IMR-90 (cell line): Measurements from ENCODE around the gene NAGLU. TPM values are rescaled to one million over a fixed set of nuclear protein-coding genes. Genes with fewer than 3 reads are reported as not detected.
A peak's percentile ranks its signal among the peaks of the same experiment; 100 is the strongest.

ENCODE experiments used
- ATAC-seq: fragments of 200-7000 bp; cut with Tn5 transposase; 2 replicates; pipeline ENCODE4 v1.9.1; 2020; ENCODE audit warnings: low read depth, mild to moderate bottlenecking, moderate library complexity
- BruUV-seq: library from RNA; stranded (reverse); fragments of 400-500 nt; replicated peaks from 2 replicates; lab custom pipeline; 2021; lab: Mats Ljungman, UMichigan
- CTCF ChIA-PET: fragments of 300-600 bp; formaldehyde crosslinking; extraction: SDS; loops from one replicate; lab custom pipeline; 2021; ENCODE audit warnings: antibody characterized with exemption; lab: Yijun Ruan, JAX
- POLR2A ChIA-PET: fragments of 300-600 bp; sonication (Branson Sonifier 250); formaldehyde crosslinking; loops from one replicate; lab custom pipeline; 2022; ENCODE audit warnings: antibody characterized with exemption; ENCODE audit not compliant: unreplicated experiment; lab: Charles Lee
- DNase-seq: peaks from one replicate; pipeline ENCODE4 v3.0.0; 2013
- H2AFZ ChIP-seq: replicated peaks from 2 replicates; pipeline ENCODE3; 2013; ENCODE audit warnings: low read length, mild to moderate bottlenecking; ENCODE audit not compliant: poor library complexity
- H2AK5ac ChIP-seq: 2 replicates; pipeline ENCODE4 v1.6.1; 2013; ENCODE audit warnings: low read depth, low read length, inconsistent platforms
- H2AK9ac ChIP-seq: replicated peaks from 2 replicates; pipeline ENCODE3; 2013; ENCODE audit warnings: mild to moderate bottlenecking, low read depth, low read length, moderate library complexity; ENCODE audit not compliant: poor library complexity
- H2BK120ac ChIP-seq: 2 replicates; pipeline ENCODE4 v1.6.1; 2013; ENCODE audit warnings: low read depth, low read length, inconsistent platforms
- H2BK15ac ChIP-seq: 3 replicates; pipeline ENCODE4 v1.6.1; 2013; ENCODE audit warnings: low read depth, low read length, inconsistent platforms
- H2BK20ac ChIP-seq: 2 replicates; pipeline ENCODE4 v1.6.1; 2013; ENCODE audit warnings: low read depth, mild to moderate bottlenecking, inconsistent platforms, low read length, moderate library complexity
- H2BK5ac ChIP-seq: 2 replicates; pipeline ENCODE4 v1.6.1; 2013; ENCODE audit warnings: mild to moderate bottlenecking, low read depth, low read length, inconsistent platforms; ENCODE audit not compliant: poor library complexity, severe bottlenecking
- H3K14ac ChIP-seq: replicated peaks from 2 replicates; pipeline ENCODE4 v1.6.1; 2013; ENCODE audit warnings: low read depth, low read length, inconsistent platforms
- H3K18ac ChIP-seq: 2 replicates; pipeline ENCODE4 v1.6.1; 2013; ENCODE audit warnings: low read depth, low read length, control low read depth
- H3K23ac ChIP-seq: 2 replicates; pipeline ENCODE4 v1.6.1; 2013; ENCODE audit warnings: low read depth, low read length, inconsistent platforms
- H3K27ac ChIP-seq: 2 replicates; pipeline ENCODE4 v1.5.1; 2013; ENCODE audit warnings: mild to moderate bottlenecking, control low read depth, low read length; ENCODE audit not compliant: insufficient read depth
- H3K27me3 ChIP-seq: 2 replicates; pipeline ENCODE4 v1.6.1; 2013; ENCODE audit warnings: low read length; ENCODE audit not compliant: control insufficient read depth, insufficient read depth
- H3K36me3 ChIP-seq: 2 replicates; pipeline ENCODE4 v1.6.1; 2013; ENCODE audit warnings: low read length, mixed read lengths; ENCODE audit not compliant: control insufficient read depth, insufficient read depth
- H3K4ac ChIP-seq: 2 replicates; pipeline ENCODE4 v1.6.1; 2013; ENCODE audit warnings: low read depth, low read length, inconsistent platforms
- H3K4me1 ChIP-seq: 2 replicates; pipeline ENCODE4 v1.6.1; 2013; ENCODE audit warnings: low read length, mixed read lengths; ENCODE audit not compliant: control insufficient read depth, insufficient read depth
- H3K4me2 ChIP-seq: 2 replicates; pipeline ENCODE4 v1.6.1; 2013; ENCODE audit warnings: low read depth, mild to moderate bottlenecking, control low read depth, low read length, moderate library complexity
- H3K4me3 ChIP-seq: 2 replicates; pipeline ENCODE4 v1.5.1; 2013; ENCODE audit warnings: low read depth, mild to moderate bottlenecking, control low read depth, low read length, moderate library complexity; ENCODE audit not compliant: insufficient read depth
- H3K56ac ChIP-seq: 2 replicates; pipeline ENCODE4 v1.6.1; 2013; ENCODE audit warnings: low read length, inconsistent platforms; ENCODE audit not compliant: insufficient read depth; ENCODE audit errors: extremely low read depth
- H3K79me1 ChIP-seq, 2 experiments: 2 replicates each; pipeline ENCODE4 v1.6.1; 2013; ENCODE audit warnings: low read length in 2 of 2, inconsistent platforms in 1 of 2, low read depth in 1 of 2
- H3K9ac ChIP-seq: 2 replicates; pipeline ENCODE4 v1.6.1; 2013; ENCODE audit warnings: low read depth, low read length, control low read depth
- H3K9me1 ChIP-seq: 2 replicates; pipeline ENCODE4 v1.6.1; 2013; ENCODE audit warnings: low read length, inconsistent platforms; ENCODE audit not compliant: insufficient read depth
- H3K9me3 ChIP-seq: 2 replicates; pipeline ENCODE4 v1.6.1; 2013; ENCODE audit warnings: low read length; ENCODE audit not compliant: control insufficient read depth, insufficient read depth
- H4K20me1 ChIP-seq: 2 replicates; pipeline ENCODE4 v1.6.1; 2013; ENCODE audit warnings: low read length, inconsistent platforms; ENCODE audit not compliant: insufficient read depth
- H4K5ac ChIP-seq: 2 replicates; pipeline ENCODE4 v1.6.1; 2013; ENCODE audit warnings: mild to moderate bottlenecking, low read depth, low read length, control low read depth
- H4K8ac ChIP-seq, 2 experiments: 2 replicates each; pipeline ENCODE4 v1.6.1; 2013; ENCODE audit warnings: low read depth in 2 of 2, low read length in 2 of 2, control low read depth in 1 of 2, inconsistent platforms in 1 of 2
- H4K91ac ChIP-seq: 2 replicates; pipeline ENCODE4 v1.6.1; 2013; ENCODE audit warnings: low read depth, low read length, inconsistent platforms; ENCODE audit not compliant: insufficient read depth
- BHLHE40 ChIP-seq: fragments of 150-350 bp; IDR thresholded peaks from 2 replicates; pipeline ENCODE4 v1.6.1; 2016; ENCODE audit warnings: mild to moderate bottlenecking, low read depth, low read length
- CEBPB ChIP-seq: IDR thresholded peaks from 2 replicates; pipeline ENCODE4 v1.6.1; 2012; ENCODE audit warnings: low read depth, low read length, improper control_type of control experiment
- ELK1 ChIP-seq: fragments of 150-350 bp; IDR thresholded peaks from 2 replicates; pipeline ENCODE4 v1.6.1; 2016; ENCODE audit warnings: low read depth, mild to moderate bottlenecking, low read length, moderate library complexity, borderline replicate concordance
- SMC3 ChIP-seq: fragments of 150-350 bp; IDR thresholded peaks from 2 replicates; pipeline ENCODE4 v1.6.1; 2016; ENCODE audit warnings: low read depth, mild to moderate bottlenecking, antibody characterized with exemption, low read length, moderate library complexity
- WGBS, 2 experiments: methylation state at CpG; one replicate each; pipeline versions ENCODE4 v1.1.5 to v1.1.7; 2013; ENCODE audit warnings: missing lambda C conversion rate in 2 of 2; ENCODE audit not compliant: insufficient read length in 1 of 2; ENCODE audit errors: extremely low coverage in 2 of 2; 5-methylcytosine and 5-hydroxymethylcytosine counted together
- dilution Hi-C: fragments of 300-500 bp; cut with HindIII; formaldehyde crosslinking; loops from one replicate; pipeline ENCODE4 v1.14.3; 2018; ENCODE audit warnings: low sequenced_read_pairs; ENCODE audit not compliant: unreplicated experiment
- in situ Hi-C: fragments of 300-500 bp; cut with MboI; formaldehyde crosslinking; loops from 3 replicates; pipeline ENCODE4 v1.14.3; 2019; ENCODE audit warnings: low sequenced_read_pairs, inconsistent platforms, mixed read lengths
- intact Hi-C: fragments of 100-400 bp; cut with micrococcal nuclease; formaldehyde crosslinking; loops from 2 replicates; pipeline ENCODE4 v1.10.0; 2022
- polyA plus RNA-seq, 3 experiments: library from polyadenylated mRNA; depleted of rRNA; stranded (reverse); fragments of >200 nt; gene quantifications; 2 replicates each; pipeline ENCODE4 v1.2.3, GENCODE V29; 2012; ENCODE audit warnings: low replicate concordance in 1 of 3
- total RNA-seq: library from RNA; depleted of rRNA; stranded (reverse); fragments of >200 nt; gene quantifications from 2 replicates; pipeline ENCODE4 v1.2.3, GENCODE V29; 2012

Gene NAGLU
- total and polyA plus RNA-seq, 2 of the 4 experiments (the other 2 are of a cell fraction), result 6.5 to 29.2 TPM

GRCh38 chr17:42561897-42562387 lies 25.9 kb downstream of the NAGLU start, which contains the start of gene COASY (continued):
- no peak for TF ChIP-seq ELK1

- Histone ChIP-seq H3K4me1 (peaks cover 17% of the 10 kb centered on the region), H3K27ac (peak overlapping the region; percentile 83), H3K14ac (peak overlapping the region; percentile 16), H3K9me1 (peaks cover 13% of the 10 kb centered on the region), H3K4ac (peak overlapping the region; percentile 95), H3K36me3 (peaks cover 27% of the 10 kb centered on the region), H2BK120ac (no peak overlapping the region), H2BK5ac (peak overlapping the region; percentile 61), H3K9me3 (no peaks in the 10 kb centered on the region), H4K91ac (peak overlapping the region; percentile 90), H2BK15ac (no peak overlapping the region), H2BK20ac (no peak overlapping the region), H3K4me2 (peak overlapping the region; percentile 83), H3K27me3 (no peaks in the 10 kb centered on the region), H3K23ac (no peak overlapping the region), H2AK5ac (peak overlapping the region; percentile 89), H3K79me1 (peaks cover 27 to 59% of the 10 kb centered on the region in 2 experiments), H2AFZ (peak overlapping the region; percentile 98), H2AK9ac (peak overlapping the region; percentile 100), H4K5ac (peak overlapping the region; percentile 88), H3K4me3 (peak overlapping the region; percentile 84), H4K20me1 (peaks cover under 1% of the 10 kb centered on the region; the same call in 1 of the 2 replicates), H3K9ac (peak overlapping the region; percentile 86), H3K18ac (no peak overlapping the region), H4K8ac (peak overlapping the region; percentile 98 to 100), H3K56ac (peak overlapping the region; percentile 81)
- TSS peak; percentile 69 for BruUV-seq
- ChIA-PET POLR2A (no interaction called here), CTCF (no interaction called here)
- DNase-seq, result peak; percentile 28
- intact Hi-C loops, result no loop called here
- 3% methylated on average over 25 of the region's 48 CpGs; no CpG with 5 or more reads in 1 of the 2 experiments for WGBS, 2 experiments
- dilution Hi-C loops, result no loop called here
- in situ Hi-C loops, result no loop called here
- peak; percentile 19 for ATAC-seq
- TF ChIP-seq BHLHE40, result no peak
- no peak for TF ChIP-seq SMC3
- TF ChIP-seq CEBPB, result peak; percentile 39; the same call in 1 of the 2 replicates
Observed at GRCh38 chr17:42562388-42563142, 26.5 kb downstream of the NAGLU start.
